ENCODE results near the gene MFSD12.

DNA sequence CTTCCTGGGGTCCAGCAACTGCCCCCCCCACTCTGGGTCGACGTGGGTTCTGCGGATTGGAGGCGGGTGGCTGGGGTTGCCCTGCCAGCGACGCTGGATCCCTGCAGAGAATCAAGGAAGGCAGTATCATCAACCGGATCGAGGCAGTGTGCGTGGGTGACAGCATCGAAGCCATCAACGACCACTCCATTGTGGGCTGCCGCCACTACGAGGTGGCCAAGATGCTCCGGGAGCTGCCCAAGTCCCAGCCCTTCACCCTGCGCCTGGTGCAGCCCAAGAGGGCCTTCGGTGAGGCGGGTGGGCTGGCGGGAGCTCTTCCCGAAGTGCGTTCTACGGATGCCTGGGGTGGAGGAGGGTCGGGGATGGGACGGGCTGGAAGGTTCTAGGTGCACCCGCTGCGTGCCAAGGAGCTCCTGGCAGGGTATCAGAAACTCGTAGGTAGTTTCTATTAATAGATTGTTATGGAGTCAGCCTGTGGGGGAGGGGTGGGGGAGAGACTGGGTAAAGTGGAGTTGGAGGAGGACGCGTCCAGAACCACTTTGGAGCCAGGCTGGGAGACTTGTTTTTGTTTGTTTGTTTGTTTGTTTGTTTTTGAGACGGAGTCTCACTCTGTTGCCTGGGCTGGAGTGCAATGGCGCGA, 29.4 kb upstream of the MFSD12 start:
- TF ChIP-seq RAD21 (IDR thresholded peaks at IDR 0.05 in 1 of 2, conservative IDR thresholded peaks at IDR 0.05 in 1 of 2; ENCODE audit: low read depth in 2 of 2, low read length in 2 of 2) (no peak), HDAC2 (IDR thresholded peaks at IDR 0.05; ENCODE audit: borderline replicate concordance in 1 of 2, low read depth in 2 of 2, low read length in 2 of 2) (no peak), SUZ12 (IDR thresholded peaks at IDR 0.05; ENCODE audit: low read length) (no peak), CEBPB (IDR thresholded peaks at IDR 0.05; ENCODE audit: low read depth, low read length) (no peak), MAFK (IDR thresholded peaks at IDR 0.05; ENCODE audit: low read depth, low read length) (no peak), EZH2 (IDR thresholded peaks at IDR 0.05; ENCODE audit: low read depth, low read length, severe bottlenecking) (no peak), ZNF274 (IDR thresholded peaks at IDR 0.05; ENCODE audit: borderline replicate concordance, extremely low read depth, low read length) (no peak), RNF2 (IDR thresholded peaks at IDR 0.05; ENCODE audit: borderline replicate concordance, low read depth, low read length, missing control alignments, poor library complexity, severe bottlenecking) (no peak), JUND (IDR thresholded peaks at IDR 0.05; ENCODE audit: low read length) (no peak), POLR2A (IDR thresholded peaks at IDR 0.05; ENCODE audit: control extremely low read depth in 1 of 2, low read depth in 2 of 2, low read length in 2 of 2) (no peak), TEAD4 (IDR thresholded peaks at IDR 0.05; ENCODE audit: low read depth, low read length) (no peak), YY1 (IDR thresholded peaks at IDR 0.05; ENCODE audit: low read depth, low read length) (no peak)
- TF ChIP-seq, protein P1, sequence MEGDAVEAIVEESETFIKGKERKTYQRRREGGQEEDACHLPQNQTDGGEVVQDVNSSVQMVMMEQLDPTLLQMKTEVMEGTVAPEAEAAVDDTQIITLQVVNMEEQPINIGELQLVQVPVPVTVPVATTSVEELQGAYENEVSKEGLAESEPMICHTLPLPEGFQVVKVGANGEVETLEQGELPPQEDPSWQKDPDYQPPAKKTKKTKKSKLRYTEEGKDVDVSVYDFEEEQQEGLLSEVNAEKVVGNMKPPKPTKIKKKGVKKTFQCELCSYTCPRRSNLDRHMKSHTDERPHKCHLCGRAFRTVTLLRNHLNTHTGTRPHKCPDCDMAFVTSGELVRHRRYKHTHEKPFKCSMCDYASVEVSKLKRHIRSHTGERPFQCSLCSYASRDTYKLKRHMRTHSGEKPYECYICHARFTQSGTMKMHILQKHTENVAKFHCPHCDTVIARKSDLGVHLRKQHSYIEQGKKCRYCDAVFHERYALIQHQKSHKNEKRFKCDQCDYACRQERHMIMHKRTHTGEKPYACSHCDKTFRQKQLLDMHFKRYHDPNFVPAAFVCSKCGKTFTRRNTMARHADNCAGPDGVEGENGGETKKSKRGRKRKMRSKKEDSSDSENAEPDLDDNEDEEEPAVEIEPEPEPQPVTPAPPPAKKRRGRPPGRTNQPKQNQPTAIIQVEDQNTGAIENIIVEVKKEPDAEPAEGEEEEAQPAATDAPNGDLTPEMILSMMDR (IDR thresholded peaks at IDR 0.05; ENCODE audit: control extremely low read depth in 1 of 3, insufficient read depth in 1 of 3, low read depth in 1 of 3, low read length in 3 of 3), result no peak

All from H1 (cell line).